ENCODE measurements around the gene KDM6A.
"Not testable (repeated sequence)": the region's sequence is repeated elsewhere in the genome, so short reads cannot be mapped to it uniquely, and the experiment has no call there.

KDM6A gene

DNA sequence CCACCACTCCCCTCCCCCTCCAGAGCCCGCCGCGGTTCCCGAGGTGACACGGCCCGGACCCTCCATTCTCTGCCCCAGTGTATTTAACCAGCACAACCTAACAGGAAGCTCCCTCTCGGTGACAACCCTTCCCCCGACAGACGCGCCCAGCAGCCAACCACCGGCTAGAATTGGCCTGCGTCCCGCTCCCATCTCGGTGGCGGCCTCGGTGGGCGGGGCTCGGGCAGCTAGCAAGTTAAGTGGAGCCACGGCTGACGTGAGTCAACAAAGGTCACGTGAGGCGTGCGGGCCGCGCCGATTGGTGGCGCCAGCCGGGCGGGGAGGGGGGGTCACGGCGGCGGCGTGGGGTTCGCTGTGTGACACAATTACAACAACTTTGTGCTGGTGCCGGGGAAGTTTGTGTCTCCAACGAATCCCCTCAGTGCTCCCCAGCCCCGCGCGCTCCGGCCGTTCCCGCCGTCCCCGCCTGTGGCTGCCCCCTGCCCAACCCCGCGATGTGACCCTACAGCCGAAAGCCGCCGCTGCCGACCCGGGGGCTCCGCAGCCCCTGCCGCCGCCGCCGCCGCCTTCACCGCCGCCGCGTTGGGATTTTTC is at the start of gene KDM6A:
Gene KDM6A, plus strand, starts transcription at position 368 of the 594 bp plus-strand sequence. CDS start 364 bp downstream, outside the sequence.
- DNase-seq (ENCODE audit: low read depth in 2 of 2), result peak; percentile 91 to 100

DNA sequence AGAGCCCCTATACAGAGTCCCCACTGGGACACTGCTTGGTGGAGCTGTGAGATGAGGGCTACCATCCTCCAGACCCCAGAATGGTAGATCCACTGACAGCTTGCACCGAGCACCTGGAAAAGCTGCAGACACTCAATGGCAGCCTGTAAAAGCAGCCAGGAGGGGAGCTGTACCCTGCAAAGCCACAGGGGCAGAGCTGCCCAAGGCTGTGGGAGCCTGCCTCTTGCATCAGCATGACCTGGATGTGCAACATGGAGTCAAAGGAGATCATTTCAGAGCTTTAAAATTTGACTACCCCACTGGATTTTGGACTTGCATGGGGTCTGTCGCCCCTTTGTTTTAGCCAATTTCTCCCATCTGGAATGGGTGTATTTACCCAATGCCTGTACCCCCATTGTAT is 49.8 kb upstream of the KDM6A start:
- DNase-seq (ENCODE audit: low read depth in 2 of 2), result not testable (repeated sequence)

DNA sequence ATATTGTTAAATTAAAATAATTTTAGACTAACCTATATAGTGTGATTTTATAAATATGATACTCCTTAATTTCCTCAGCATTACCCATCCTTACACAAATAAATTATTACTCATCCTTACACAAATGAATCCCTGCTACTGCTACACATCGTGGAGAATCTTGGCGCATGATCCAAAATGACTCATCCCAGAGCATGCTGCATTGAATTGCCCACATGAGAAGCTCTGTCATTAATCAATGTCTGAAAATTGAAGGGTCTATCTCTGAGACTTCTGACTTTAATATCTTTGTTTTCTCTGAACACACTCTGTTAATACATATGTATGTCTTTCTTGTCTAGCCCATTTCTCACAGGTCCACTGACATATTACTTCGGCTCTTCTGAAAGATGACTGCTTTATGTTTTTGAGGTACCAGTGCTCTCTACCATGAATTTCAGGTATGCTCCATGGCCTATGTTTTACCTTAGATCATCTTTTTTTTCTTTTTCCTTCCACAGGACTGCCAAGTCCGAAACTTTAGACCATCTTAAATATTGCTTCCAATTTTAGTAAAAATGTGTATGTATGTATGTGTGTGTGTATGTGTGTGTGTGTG is 44.9 kb upstream of the KDM6A start:
- no peak for DNase-seq (ENCODE audit: low read depth in 2 of 2)

DNA sequence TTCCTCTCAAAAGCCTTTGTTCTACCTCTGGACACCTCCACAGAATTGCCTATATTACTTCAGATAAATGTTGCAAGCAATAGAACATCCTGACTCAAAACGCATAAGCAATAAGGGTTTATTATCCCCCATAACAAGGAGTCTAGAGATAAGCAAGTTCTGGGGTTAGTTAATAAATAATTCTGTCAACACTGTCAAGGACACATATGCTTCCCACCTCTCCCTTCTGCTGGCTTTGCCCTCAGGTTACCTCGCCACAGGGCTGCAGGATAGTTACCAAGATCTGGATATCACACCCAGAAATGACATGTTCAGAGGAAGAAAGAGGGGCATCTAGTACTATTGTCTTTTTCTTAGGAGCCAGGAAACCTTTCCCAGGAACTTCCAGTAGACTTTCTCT is 43.2 kb upstream of the KDM6A start:
- no peak for DNase-seq (ENCODE audit: low read depth in 2 of 2)

DNA sequence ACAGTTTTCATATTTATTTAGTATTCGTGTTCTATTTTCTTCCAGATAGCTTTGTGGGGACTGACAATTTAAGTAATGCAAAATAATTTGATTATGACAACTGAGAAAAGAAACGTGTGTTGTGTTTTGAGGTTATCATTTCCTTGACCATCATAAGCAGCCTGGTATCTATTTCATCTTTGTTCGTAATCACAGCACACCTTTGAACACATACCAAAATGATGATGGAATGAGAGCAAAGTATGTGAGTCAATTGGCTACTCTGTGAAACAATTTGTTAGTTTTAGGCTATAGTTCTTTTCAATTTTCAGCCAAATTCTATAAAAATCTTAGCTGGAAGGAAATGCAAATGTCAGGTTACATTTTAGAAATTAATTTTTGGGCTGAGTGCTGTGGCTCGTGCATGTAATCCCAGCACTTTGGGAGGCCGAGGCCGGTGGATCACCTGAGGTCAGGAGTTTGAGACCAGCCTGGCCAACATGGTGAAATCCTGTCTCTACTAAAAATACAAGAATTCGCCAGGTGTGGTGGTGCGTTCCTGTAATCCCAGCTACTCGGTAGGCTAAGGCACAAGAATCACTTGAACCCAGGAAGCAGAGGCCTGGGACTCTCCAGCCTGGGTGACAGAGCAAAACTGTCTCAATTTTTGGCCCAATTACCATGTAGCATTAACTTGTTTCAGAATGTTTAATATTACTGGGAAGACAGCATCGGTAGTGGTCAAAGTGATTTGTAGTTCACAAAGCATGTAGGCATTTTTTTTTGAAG is 30.3 kb upstream of the KDM6A start:
- no peak for DNase-seq (ENCODE audit: low read depth in 2 of 2)

DNA sequence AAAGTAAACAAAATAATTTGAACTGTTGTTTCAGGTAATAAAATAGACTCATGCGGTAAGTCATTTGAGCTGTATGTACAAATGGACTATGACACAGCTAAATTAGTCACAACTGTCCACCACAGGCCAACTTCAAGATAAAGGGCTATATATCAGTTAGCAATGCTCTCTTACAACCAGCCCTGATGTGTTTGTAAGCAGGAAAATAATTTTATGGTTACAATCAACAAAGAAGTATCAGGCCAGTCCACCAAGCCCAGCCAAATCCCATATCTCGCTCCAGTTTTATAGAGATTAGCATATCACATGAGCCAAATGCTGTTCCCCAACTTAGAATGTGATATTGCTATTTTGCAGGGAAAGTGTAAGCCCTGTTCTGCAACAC is 29.7 kb upstream of the KDM6A start:
- no peak for DNase-seq (ENCODE audit: low read depth in 2 of 2)

DNA sequence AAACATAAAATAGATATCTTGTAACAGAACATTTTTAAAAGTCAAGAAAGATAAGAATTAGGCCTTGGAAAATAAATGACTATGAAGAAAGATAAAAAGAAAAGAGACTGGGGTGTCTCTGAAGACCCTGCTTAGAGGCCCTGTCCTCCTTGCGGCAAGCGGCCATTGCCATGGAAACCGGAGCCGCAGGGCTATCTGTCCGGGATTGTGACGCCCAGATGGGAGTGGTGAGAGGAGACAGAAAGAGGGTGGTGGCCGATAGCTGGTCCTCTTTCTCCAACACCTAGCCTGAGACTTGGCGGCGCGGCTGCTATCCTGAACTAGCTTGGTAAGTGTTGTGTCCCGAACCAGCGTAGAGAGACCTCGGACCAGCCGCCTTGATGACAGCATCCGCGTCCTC is 29.2 kb upstream of the KDM6A start, which contains the start of gene DUSP21:
Gene DUSP21, plus strand, starts transcription at position 269 of the 400 bp plus-strand sequence. Its CDS starts 112 bp downstream, at position 381.
- DNase-seq (ENCODE audit: low read depth in 2 of 2), result no peak

DNA sequence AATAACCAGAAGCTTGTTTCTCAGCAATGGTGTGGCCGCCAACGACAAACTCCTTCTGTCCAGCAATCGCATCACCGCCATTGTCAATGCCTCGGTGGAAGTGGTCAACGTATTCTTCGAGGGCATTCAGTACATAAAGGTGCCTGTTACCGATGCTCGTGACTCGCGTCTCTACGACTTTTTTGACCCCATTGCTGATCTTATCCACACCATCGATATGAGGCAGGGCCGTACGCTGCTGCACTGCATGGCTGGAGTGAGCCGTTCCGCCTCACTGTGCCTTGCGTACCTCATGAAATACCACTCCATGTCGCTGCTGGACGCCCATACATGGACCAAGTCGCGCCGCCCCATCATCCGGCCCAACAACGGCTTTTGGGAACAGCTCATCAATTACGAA is 28.8 kb upstream of the KDM6A start:
- DNase-seq (ENCODE audit: low read depth in 2 of 2), result no peak

DNA sequence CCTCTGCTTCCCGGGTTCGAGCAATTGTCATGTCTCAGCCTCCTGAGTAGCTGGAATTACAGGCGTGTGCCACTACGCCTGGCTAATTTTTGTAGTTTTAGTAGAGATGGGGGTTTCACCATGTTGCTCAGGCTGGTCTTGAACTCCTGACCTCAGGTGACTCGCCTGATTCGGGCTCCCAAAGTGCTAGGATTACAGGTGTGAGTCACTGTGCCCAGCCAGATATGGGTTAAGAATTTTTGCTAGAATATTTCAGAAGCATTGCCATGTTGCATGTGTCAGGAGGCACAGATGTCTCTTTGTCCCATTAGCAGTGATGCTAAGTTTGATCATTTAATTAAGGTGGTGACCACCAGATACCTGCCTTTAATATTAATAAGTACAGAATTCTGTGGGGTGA is 22.1 kb upstream of the KDM6A start:
- DNase-seq (ENCODE audit: low read depth in 2 of 2), result not testable (repeated sequence)

DNA sequence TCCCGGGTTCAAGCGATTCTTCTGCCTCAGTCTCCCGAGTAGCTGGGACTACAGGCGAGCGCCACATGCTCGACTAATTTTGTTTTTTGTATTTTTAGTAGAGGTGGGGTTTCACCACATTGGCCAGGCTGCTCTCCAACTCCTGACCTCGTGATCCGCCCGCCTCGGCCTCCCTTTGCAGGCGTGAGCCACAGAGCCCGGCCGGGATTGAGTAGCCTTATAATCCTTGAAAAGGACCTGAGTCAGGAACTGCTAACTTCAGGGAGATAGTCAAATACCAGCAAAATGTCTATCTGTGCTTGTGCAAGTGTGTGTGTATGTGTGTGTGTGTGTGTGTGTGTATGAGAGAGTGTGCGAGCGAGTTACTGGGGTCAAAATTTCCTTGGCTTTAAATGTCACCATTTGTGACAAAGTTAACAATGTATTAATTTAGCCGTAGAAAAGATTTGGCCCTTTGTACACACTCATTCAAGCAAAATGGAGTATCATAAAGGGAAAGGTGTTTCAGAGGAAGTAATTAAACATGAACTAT is 1.8 kb upstream of the KDM6A start:
- no peak for DNase-seq (ENCODE audit: low read depth in 2 of 2)

DNA sequence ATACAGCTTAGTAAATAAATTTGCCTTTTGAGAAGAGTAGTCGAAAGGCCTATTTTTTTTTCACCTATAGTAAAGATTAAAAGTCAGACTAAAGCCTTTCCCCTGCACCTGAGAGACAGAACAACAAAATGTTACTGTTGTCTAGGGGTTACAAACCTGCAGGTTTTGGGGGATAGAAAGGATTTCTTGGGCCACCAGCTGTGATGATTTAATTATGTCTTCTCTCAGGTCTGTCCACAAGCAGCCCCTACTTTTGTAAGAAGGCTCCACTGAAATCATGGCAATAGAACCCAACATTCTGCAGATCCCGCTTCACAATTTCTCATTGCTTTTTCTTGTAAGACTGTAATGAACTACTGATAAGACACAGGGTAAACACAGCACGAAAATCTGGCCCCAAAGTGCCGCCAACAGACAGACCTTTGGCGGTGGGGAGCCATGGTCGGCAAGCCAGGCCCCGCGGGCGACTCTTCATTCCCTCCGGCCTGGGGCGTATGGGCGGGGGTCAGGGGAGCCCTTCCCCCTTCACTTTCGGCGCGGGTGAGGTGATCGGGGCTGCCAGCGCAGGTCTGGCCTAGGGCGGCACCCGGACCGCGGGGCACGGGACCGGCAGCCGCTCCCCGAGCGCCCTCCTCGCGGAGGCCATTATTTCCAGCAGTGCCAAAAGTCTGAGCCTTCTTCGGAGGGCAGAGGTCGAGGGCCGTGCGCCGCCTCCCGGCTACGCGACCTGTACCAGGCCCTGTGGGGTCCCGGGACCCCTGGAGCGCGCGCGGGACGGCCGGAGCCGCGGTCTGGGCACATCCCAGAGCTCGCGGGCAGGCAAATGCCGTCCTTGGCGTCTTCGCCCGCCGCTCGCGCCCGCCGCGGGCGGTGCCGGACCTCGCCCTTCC is 812 bp upstream of the KDM6A start:
- peak; percentile 3 to 15 for DNase-seq (ENCODE audit: low read depth in 2 of 2)

DNA sequence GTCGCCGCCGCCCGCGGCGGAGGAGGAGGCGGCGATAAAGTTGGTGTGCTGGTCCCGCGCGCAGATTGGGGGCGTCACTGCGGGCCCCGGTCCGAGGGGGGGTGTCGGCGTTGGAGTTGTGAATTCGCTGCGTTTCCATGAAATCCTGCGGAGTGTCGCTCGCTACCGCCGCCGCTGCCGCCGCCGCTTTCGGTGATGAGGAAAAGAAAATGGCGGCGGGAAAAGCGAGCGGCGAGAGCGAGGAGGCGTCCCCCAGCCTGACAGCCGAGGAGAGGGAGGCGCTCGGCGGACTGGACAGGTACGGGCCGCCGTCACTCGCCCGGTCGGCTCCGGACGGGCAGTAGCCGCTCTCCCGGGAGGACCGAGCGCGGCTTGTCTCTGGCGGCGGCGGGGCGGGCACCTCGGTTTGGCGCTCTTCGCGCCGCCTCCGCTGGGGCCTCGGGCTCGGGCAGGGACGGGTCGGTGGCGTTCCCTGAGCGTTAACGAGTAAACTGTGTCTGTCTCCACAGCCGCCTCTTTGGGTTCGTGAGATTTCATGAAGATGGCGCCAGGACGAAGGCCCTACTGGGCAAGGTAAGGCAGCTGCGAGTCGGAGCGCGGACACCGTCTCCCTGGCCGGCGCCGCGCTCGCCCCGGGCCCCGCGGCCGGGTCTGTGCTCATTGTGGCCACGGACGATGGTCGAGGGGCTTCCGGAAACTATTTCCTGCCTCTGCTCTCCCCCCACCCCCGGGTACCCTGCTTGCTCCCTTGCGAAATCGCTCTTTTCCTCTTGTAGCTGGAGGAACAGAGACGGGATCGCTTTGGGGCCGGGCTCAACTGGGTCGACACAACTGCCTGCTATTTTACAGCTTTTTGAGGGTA is 658 bp downstream of the KDM6A start:
- peak; percentile 16 to 33 for DNase-seq (ENCODE audit: low read depth in 2 of 2)

DNA sequence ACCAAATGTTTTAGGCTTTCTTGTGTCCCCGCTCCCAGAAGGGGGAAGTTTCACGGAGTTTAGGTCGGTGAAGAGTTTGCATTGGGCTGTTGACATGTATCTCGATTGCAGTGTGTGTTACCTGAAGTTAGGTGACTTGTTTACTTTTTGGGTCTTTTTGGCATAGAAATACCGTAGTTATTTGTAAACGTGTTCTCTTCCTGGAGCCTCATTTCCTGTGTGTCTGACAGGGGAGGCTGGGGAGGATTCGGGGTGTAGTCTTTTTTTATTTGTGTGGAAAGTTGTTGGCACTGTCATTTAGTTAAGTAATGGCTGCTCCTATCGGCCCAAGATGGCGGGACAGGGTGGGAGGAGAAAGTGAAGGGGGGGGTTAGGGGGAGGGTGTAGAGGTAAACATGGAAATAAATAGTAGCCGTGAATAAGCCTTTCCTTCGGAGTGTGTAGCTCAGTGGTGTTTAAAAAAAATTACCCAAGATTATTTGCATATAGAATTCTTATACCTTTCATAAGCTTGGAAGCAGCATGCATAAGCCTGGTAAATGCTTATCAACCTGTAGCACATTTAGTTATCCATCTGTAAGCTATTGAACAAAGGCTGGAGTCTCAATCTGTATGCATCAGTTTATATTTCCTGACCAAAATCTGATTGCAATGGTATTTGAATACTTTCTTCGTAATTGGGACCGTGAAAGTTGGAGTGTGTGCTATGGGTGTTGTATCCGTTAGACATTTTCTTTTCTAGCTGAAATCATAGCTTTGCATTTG is 1.6 kb downstream of the KDM6A start:
- DNase-seq (ENCODE audit: low read depth in 2 of 2), result peak; percentile 14 to 32

DNA sequence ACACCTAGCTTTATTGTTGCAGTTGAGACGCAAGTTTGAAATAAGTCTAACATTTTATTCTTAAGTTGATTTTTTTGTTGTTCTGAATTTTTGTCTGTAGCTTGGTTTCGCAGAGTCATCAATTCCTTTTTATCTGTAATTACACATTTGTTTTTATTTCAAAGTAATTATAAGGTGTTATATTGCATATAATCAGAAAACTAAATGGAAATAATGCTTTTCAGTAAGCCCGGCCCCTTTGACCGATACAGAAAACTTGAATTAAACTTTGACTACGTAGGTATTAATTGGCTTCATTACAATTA is 2.1 kb downstream of the KDM6A start:
- no peak for DNase-seq (ENCODE audit: low read depth in 2 of 2)

DNA sequence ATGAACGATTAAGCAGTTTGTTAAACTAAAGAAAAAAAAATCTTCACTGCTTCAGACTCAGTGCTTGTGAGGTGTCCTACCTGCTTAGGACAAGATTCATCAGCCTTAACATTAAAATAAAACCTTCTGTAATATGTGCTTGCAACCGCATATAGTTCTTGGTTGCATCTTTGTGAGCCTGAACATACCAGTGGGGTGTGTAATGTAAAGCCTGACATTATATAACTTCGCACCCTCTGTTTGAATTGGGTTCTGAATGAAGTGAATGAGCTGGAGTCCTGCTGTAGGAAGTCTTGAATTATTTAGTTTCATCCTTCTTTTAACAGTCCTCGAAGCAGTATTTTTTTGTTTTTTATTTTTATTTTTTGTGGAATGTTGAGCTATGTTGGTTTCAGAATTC is 3.1 kb downstream of the KDM6A start:
- no peak for DNase-seq (ENCODE audit: low read depth in 2 of 2)

DNA sequence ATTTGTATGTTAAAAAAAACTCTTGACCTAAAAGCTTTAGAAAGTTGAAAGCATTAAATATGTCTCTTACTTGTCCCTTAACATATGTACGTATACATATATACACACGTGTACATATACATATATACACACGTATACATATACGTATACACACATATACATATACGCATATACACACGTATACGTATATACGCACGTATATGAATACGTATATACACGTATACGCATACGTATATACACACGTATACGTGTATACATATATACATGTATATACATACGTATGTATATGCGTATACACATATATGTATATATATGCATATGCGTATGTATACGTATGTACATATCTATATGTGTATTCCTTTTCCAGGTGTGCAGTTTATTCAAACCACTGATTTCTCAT is 3.8 kb downstream of the KDM6A start:
- no peak for DNase-seq (ENCODE audit: low read depth in 2 of 2)

DNA sequence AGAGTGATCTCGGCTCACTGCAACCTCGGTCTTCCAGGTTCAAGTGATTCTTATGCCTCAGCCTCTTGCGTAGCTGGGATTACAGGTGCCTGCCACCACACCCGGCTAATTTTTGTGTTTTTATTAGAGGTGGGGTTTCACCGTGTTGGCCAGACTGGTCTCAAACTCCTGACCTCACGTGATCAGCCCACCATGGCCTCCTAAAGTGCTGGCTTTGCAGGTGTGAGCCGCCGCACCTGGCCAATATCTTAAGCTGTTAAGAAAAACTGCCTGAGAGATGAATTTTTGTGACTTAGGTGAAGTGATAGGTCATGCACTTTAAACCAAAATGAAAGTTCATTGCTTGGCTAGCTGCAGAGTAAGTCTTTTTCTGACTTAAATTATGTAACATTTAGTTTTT is 5.8 kb downstream of the KDM6A start:
- DNase-seq (ENCODE audit: low read depth in 2 of 2), result no peak

DNA sequence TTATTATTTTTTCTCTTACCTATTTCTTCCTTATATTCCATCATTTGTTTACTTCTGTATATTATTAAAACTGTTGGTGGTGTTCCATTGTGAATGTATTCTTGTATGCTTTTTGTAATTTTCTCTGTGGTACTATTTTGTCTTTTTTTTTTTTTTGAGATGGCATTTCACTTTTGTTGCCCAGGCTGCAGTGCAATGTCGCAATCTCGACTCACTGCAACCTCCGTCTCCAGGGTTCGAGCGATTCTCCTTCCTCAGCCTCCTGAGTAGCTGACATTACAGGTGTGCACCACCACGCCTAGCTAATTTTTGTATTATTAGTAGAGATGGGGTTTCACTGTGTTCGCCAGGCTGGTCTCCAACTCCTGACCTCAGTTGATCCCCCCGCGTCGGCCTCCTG is 8.6 kb downstream of the KDM6A start:
- no peak for DNase-seq (ENCODE audit: low read depth in 2 of 2)

DNA sequence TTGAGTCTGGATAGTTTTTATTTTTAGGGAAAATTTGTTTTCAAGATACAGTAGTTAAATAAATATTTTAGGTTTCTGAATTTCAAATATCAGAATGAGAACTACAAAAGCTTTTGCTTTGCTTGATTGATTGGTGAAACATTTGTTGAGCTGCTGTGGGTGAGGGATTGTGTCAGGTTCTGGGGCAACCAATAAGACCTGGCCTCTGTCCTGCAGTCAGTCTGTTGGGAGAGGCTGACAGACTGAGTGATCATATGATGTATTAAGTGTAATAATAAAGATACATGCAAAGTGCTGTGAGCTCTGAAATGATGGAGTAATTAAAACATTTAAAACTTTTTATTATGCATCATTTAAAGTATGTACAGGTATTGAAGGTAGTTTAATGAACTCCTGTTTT is 9.6 kb downstream of the KDM6A start:
- no peak for DNase-seq (ENCODE audit: low read depth in 2 of 2)

DNA sequence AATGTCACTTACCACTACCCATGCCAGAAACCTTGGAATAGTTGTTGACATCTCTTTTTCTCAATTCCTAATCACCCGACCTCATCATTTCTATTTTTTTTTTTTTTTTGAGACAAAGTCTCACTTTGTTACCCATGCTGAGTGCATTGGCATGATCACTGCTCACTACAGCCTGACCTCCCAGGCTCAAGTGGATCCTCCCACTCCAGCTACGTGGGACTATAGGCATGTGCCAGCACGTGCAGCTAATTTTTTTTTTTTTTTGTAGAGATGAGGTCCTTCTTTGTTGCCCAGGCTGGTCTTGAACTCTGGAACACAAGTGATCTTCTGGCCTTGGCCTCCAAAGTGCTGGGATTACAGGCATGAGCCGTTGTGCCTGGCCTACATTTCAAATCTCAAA is 12.0 kb downstream of the KDM6A start:
- no peak for DNase-seq (ENCODE audit: low read depth in 2 of 2)

Measured in stimulated activated CD4-positive, alpha-beta T cell treated with anti-CD3 and anti-CD28 coated beads, Interleukin-15, amount 100 ng/mL, for 48 hours (primary cell).